Activated T-cell treated with anti-CD3 and anti-CD28 coated beads, Interleukin-2, amount 50 U/mL, for 48 hours (primary cell): ENCODE data around the gene CD244.
"Not testable (repeated sequence)": the region's sequence is repeated elsewhere in the genome, so short reads cannot be mapped to it uniquely, and the experiment has no call there.

Source experiments
- DNase-seq, 2 experiments: peaks; one replicate each; pipeline ENCODE4 v3.0.0-alpha.2; 2020

The CD244 gene

GRCh38 chr1:160808289-160808688 lies 54.4 kb downstream of the CD244 start:
- no peak for DNase-seq

- no peak for DNase-seq
These were observed 54.9 kb downstream of the CD244 start for GRCh38 chr1:160807738-160808137.

GRCh38 chr1:160807247-160807646 lies 55.4 kb downstream of the CD244 start:
- DNase-seq: no peak

DNA sequence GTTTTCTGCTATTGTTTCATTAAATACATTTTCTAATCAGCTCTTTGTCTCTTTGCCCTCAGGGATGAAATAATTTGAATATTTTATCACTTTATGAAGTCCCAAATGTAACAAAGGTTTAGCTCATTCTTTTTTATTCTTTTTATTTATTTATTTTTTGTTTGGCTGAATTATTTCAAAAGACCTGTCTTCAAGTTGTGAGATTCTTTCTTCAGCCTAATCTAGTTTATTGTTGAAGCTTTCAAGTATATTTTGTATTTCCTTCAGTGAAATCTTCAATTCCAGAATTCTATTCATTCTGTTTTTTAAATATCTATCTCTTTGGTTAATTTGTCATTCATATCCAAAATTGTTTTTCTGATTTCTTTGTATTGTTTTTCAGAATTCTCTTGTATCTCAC lies 55.9 kb downstream of the CD244 start:
- no peak for DNase-seq

DNA sequence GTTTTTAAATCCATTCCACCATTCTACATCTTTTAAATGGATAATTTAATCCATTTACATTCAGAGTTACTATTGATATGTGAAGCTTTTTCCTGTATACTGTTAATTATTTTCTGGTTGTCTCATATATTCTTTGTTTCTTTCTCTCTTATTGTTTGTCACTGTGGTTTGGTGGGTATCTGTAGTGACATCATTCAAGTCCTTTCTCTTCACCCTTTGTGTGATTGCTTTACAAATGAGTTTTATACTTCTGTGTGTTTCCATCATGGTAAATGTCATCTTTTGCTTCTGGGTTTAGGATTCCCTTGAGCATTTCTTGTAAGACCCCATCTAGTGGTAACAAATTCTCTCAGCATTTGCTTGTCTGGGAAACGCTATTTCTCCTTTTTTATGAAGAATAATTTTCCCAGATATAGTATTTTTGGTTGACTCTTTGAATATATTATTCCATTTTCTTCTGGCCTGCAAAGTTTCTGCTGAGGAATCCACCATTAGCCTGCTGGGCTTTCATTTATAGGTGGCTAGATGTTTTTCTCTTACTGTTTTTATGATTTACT lies 56.5 kb downstream of the CD244 start:
- DNase-seq: no peak

DNA sequence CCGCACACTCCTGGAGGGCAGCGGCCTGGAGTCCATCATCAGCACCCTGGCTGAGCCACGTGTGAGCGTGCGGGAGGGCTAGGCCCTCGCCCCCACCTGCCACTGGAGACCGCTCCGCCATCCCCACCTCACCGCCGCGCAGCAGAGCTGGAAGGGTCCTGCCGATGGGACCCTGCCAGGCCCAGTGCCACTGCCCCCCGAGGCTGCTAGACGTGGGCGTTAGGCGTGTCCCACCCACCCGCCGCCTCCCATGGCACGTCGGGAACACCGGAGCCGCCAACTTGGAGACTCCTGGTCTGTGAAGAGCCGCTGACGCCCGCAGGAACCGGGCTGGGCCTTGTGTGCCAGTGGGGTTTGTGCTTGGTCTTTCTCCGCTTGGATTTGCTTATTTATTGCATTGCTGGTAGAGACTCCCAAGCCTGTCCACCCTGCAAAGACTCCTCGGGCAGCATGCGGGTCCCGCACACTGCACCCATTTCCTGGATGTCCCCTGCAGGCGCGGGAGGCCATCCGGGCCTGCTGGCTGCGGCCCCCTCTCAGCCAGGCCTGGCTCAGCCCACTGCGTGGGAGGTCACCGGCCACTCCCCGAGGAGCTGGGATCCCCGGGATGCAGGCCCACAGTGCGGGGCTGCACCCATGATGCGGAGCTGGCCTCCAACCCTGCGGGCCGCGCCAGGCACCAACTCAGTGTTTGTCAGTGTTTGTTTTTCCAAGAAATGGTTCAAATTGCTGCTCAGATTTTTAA lies 60.7 kb downstream of the CD244 start:
- no peak for DNase-seq

DNA sequence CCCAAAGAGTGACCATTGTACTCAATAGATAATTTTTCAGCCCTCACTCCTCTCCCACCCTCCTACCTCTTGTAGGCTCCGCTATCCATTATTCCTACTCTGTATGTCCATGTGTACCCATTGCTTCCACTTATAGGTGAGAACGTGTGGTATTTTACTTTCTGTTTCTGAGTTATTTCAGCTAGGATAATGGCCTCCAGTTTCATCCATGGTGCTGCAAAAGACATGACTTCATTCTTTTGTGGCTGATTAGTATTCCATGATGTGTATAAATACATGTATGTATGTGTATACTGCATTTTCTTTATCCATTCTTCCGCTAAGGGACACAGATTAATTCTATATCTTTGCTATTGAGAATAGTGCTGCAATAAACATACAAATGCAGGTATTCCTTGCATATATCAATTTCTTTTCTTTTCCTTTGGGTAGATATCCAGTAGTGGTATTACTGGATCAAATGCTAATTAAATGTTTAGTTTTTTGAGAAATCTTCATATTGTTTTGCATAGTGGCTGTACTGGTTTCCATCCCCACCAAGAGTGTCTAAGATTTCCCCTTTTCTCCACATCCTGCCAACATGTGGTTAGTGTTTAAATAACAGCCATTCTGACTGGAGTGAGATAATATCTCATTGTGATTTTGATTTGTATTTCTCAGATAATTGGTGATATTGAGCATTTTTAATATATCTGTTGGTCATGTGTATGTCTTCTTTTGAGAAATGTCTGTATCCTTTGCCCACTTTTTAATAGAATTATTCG lies 61.9 kb downstream of the CD244 start:
- DNase-seq: peak in 1 of 2 experiments; percentile 24

GRCh38 chr1:160800142-160800541 lies 62.5 kb downstream of the CD244 start:
- DNase-seq: peak in 1 of 2 experiments; percentile 14

DNA sequence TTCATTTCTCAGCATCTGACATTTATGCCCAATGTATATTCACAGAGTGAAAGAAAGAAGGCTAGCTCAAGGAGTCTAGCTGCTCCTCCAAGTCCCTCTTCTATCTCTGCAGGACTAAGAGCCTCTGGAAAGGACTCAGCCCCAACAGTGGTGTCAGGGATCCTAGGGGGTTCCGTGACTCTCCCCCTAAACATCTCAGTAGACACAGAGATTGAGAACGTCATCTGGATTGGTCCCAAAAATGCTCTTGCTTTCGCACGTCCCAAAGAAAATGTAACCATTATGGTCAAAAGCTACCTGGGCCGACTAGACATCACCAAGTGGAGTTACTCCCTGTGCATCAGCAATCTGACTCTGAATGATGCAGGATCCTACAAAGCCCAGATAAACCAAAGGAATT lies 63.0 kb downstream of the CD244 start:
- DNase-seq: no peak

DNA sequence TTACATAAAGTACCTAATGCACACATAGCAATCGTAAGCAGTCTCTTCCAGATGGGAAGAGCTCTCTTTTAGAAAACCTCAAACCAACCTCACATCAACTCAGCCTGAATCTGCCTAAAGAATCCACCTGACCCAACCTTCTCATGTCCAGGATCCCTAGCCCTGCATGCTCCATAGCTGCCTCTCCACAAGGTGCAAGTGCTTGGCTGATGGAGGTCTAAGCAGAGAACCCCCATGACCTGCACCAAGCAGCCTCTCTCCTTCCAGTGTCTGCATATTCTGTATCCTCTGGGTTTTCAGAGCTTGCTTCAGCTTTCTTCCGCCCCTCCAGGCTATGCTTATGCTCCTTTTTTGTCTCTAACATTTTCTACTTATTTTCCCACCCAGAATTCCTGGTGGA lies 64.2 kb downstream of the CD244 start:
- DNase-seq: peak in 1 of 2 experiments; percentile 23

DNA sequence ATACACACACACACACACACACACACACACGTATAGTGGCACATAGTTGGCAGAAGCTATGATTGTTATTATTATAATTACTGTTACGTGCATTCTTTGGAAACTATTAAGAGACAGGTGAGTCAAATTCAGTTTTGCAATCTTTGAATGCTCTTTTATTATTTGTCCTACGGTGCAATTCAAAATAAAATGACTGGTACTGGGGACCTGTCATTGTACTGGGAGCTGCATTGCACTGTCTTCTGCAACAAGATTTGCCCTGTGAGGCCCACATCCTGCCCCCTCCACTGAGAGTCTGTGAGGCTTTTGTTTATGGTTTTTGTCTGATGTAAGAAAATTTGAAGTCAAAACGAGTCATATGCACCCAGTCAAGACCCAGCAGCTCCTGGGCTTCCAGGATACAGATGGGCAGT lies 64.8 kb downstream of the CD244 start:
- peak; percentile 59 to 68 for DNase-seq

DNA sequence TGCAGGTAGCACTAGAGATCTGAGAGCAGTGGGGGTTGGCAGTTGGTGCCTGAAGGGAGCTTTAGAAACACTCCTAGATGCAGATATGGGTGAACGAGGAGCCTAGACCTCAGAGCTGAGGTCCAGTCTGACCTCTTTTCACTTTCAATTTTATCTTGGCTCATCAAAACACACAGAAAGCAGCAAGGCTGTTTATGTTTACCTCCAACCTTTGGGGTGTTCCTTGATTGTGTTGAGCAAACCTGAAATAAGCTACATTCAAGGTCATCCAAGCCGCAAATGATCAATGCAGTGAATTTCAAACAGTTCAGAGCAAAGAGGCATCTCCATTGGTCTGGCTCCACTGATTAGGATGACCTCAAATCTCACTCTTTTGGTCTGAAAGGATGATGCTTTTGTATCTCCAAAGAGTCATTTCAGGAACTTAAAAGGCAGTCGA lies 65.4 kb downstream of the CD244 start:
- no peak for DNase-seq

GRCh38 chr1:160795951-160796383 lies 66.7 kb downstream of the CD244 start, which contains the start of gene LY9:
TSS of gene LY9 (plus strand) at chr1:160796174. CDS start at chr1:160796188, 14 bp downstream.
- peak; percentile 76 to 79 for DNase-seq

- DNase-seq: no peak
These were observed 68.3 kb downstream of the CD244 start for GRCh38 chr1:160794376-160794775.

DNA sequence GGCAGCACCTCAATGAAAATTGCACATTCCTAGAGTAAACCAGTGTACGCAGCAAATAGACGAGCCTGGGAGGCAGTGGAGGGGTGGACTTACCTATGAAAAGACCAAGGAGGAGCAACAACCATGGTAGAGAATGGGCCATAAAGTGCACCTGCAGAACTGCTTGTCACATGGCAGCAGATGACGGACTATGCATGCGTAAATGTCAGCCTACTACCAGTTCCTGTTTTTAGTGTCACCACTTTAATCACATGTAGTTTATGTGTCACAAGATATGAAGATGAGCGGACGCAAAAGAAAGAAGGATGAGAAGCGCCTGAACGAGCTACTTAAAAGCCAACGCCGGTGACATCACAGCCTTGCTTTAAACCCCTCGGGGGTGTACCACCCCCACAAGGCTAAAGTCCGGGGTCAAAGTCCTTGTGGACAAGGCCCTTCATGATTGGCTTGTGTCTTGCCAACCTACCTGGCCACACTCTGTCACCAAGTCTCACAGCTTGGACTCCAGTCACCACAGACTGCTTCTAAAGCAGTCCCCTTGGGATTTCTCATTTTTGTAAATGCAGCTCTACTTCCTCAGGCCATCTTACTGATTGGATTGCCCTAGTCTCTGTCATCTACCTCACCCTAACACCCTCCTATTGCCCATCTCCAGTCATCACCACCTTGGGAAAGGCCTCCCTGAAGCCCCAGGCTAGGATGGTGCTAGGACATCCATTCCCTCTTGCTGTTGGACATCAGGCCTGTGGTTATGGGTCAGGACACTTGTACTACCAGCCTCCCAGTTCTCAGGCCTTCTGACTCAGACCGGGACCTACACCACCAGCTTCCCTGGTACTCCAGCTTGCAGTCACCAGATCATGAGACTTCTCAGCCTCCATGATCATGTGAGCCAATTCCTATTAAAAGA lies 72.7 kb downstream of the CD244 start:
- no peak for DNase-seq

- no peak for DNase-seq
These were observed 73.5 kb downstream of the CD244 start for GRCh38 chr1:160789051-160789701.

- DNase-seq: not testable (repeated sequence)
These were observed 79.5 kb downstream of the CD244 start for GRCh38 chr1:160782988-160783765.

DNA sequence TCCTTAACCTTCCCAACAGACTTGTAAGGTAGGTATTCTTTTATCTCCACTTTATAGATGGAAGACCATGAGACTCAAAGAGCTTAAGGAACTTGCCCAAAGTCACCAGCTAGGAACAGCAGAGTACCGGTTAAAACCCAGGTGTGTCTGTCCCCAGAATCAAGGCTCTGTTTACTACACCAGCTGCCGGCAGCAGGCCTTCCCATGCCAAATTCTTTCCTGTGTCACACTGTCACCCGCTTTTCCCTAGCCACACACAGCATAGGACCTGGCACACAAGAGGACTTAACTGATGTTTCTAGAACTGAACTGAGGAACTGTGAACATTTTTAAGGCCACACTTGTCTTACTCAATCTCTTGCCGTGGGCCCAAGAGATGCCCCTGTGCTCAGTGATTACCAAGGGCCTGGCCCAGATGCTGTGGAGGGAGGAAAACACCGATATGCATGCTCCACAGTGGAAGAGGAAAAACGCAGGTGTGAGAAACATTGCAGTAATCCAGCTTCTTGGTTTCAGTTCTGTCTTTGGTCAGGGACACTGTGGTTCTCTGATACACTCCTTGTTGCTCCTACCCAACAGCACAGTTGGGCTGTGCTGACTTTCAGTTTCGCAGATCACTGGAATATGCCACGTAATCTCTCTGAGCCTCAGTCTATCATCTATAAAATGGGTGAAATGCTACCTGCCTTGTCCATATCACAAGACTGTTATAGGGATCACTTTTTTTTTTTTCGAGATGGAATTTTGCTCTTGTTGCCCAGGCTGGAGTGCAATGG lies 80.6 kb downstream of the CD244 start:
- DNase-seq: no peak

DNA sequence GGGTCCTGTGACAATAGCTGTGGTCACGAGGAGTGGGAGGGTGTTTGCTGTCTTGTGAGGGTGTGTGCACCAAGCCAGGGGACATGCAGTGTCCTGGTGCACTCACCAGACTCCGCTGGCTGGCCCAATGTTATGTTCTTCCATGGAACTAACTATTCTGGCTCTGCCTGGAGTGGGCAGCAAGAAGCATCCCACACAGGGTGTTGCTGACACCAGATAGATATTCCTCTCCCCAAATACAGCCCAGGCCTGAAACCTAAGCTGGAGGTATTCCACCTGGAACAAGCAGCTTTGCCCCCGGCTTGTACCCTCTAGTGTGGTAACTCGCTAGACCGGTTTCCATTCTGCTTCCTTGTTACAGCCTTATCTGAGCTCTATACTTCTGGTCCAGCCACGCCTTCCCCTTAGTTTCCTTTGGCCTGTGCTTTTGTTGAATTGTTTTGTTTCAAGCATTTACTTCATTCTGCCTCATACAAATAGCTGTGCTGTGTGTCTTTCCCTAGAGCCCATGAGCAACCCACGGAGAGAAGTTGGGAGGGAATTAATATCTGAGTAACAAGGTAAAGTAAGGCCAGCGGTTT lies 81.4 kb downstream of the CD244 start:
- no peak for DNase-seq

- no peak for DNase-seq
These were observed 82.3 kb downstream of the CD244 start for GRCh38 chr1:160780398-160780755.
